Upper lobe of right lung (tissue), 1 donor: ENCODE results near the gene NSRP1. TPM values are rescaled to one million over a fixed set of nuclear protein-coding genes. Genes with fewer than 3 reads are reported as not detected.

Experiments used
- ATAC-seq: fragments of 200-7000 bp; cut with Tn5 transposase; one replicate; pipeline ENCODE4 v1.9.1; 2020; ENCODE audit warnings: mild to moderate bottlenecking, moderate library complexity
- DNase-seq: peaks from one replicate; pipeline ENCODE4 v3.0.0-alpha.2; 2020
- H3K27ac ChIP-seq: fragments of 200-600 bp; one replicate; pipeline ENCODE4 v1.8.0; 2022
- H3K27me3 ChIP-seq: fragments of 200-600 bp; one replicate; pipeline ENCODE4 v1.8.0; 2022; ENCODE audit warnings: mild to moderate bottlenecking
- H3K36me3 ChIP-seq: fragments of 200-600 bp; one replicate; pipeline ENCODE4 v1.8.0; 2022
- H3K4me1 ChIP-seq: fragments of 200-600 bp; one replicate; pipeline ENCODE4 v1.8.0; 2022
- H3K4me3 ChIP-seq: fragments of 200-600 bp; one replicate; pipeline ENCODE4 v1.8.0; 2022; ENCODE audit warnings: mild to moderate bottlenecking
- H3K9me3 ChIP-seq: fragments of 200-600 bp; one replicate; pipeline ENCODE4 v1.8.0; 2022
- CTCF ChIP-seq: fragments of 200-600 bp; IDR thresholded peaks from one replicate; pipeline ENCODE4 v1.8.0; 2022; ENCODE audit warnings: antibody characterized with exemption
- intact Hi-C: fragments of 100-400 bp; cut with DNase I; formaldehyde crosslinking; loops from one replicate; pipeline ENCODE4 v1.11.0; 2022
- total RNA-seq: library from RNA; stranded (reverse); fragmentation: NEBNext Ultra II Directional; extraction: Animal tissue kit (Norgen Biotek cat#: 25700); gene quantifications from one replicate; pipeline ENCODE4 v1.2.1, GENCODE V29; 2021
- donor health status: DM: no; HTN: yes; CAD: no; lungs with severe emphysema.

The NSRP1 gene
- total RNA-seq, 1 donor from 2014 or later, result 31.0 TPM

GRCh38 chr17:30160419-30161172 lies 44.0 kb downstream of the NSRP1 start:
- H3K4me1 ChIP-seq, result no peaks in the 10 kb centered on the region
- ATAC-seq (no peak), DNase-seq (no peak)
- peaks cover 25% of the 10 kb centered on the region for H3K36me3 ChIP-seq
- H3K4me3 ChIP-seq, result no peak overlapping the region
- H3K27ac ChIP-seq, result no peak overlapping the region
- no peak for TF ChIP-seq CTCF
- H3K27me3 ChIP-seq, result no peaks in the 10 kb centered on the region
- no peaks in the 10 kb centered on the region for H3K9me3 ChIP-seq
- intact Hi-C loops, result no loop called here

GRCh38 chr17:30161601-30162000 lies 45.0 kb downstream of the NSRP1 start:
- no peaks in the 10 kb centered on the region for H3K27me3 ChIP-seq
- no peaks in the 10 kb centered on the region for H3K4me1 ChIP-seq
- no peak overlapping the region for H3K4me3 ChIP-seq
- no peak for DNase-seq
- peaks cover 25% of the 10 kb centered on the region for H3K36me3 ChIP-seq
- no peaks in the 10 kb centered on the region for H3K9me3 ChIP-seq
- ATAC-seq, result no peak
- intact Hi-C loops, result no loop called here
- no peak for TF ChIP-seq CTCF
- no peak overlapping the region for H3K27ac ChIP-seq

GRCh38 chr17:30164531-30164930 lies 47.9 kb downstream of the NSRP1 start:
- DNase-seq (no peak), ATAC-seq (no peak)
- Histone ChIP-seq H3K9me3 (no peaks in the 10 kb centered on the region), H3K27me3 (no peaks in the 10 kb centered on the region), H3K27ac (no peak overlapping the region), H3K4me3 (no peak overlapping the region), H3K4me1 (no peaks in the 10 kb centered on the region), H3K36me3 (peaks cover 25% of the 10 kb centered on the region)
- intact Hi-C loops, result no loop called here
- no peak for TF ChIP-seq CTCF

GRCh38 chr17:30165147-30165546 lies 48.5 kb downstream of the NSRP1 start:
- H3K9me3 ChIP-seq, result no peaks in the 10 kb centered on the region
- H3K27ac ChIP-seq, result no peak overlapping the region
- no peak for TF ChIP-seq CTCF
- H3K36me3 ChIP-seq, result peaks cover 21% of the 10 kb centered on the region
- no peak overlapping the region for H3K4me3 ChIP-seq
- intact Hi-C loops, result no loop called here
- no peaks in the 10 kb centered on the region for H3K4me1 ChIP-seq
- no peaks in the 10 kb centered on the region for H3K27me3 ChIP-seq
- ATAC-seq, result no peak
- DNase-seq, result no peak

GRCh38 chr17:30165960-30166359 lies 49.3 kb downstream of the NSRP1 start:
- no peaks in the 10 kb centered on the region for H3K27me3 ChIP-seq
- peaks cover 21% of the 10 kb centered on the region for H3K36me3 ChIP-seq
- no peak overlapping the region for H3K4me3 ChIP-seq
- TF ChIP-seq CTCF, result no peak
- H3K27ac ChIP-seq, result no peak overlapping the region
- no peak for DNase-seq
- no peaks in the 10 kb centered on the region for H3K9me3 ChIP-seq
- no peaks in the 10 kb centered on the region for H3K4me1 ChIP-seq
- no peak for ATAC-seq
- intact Hi-C loops, result no loop called here
